NCI-H2171 treated with DMSO at 0.1 percent for 48 hours (cell line): ENCODE results near the gene LEMD2.
"Not testable (repeated sequence)": the region's sequence is repeated elsewhere in the genome, so short reads cannot be mapped to it uniquely, and the experiment has no call there.

Source experiments
- DNase-seq: peaks from one replicate; lab custom pipeline; 2025; lab: John Stamatoyannopoulos, UW

LEMD2 gene

DNA sequence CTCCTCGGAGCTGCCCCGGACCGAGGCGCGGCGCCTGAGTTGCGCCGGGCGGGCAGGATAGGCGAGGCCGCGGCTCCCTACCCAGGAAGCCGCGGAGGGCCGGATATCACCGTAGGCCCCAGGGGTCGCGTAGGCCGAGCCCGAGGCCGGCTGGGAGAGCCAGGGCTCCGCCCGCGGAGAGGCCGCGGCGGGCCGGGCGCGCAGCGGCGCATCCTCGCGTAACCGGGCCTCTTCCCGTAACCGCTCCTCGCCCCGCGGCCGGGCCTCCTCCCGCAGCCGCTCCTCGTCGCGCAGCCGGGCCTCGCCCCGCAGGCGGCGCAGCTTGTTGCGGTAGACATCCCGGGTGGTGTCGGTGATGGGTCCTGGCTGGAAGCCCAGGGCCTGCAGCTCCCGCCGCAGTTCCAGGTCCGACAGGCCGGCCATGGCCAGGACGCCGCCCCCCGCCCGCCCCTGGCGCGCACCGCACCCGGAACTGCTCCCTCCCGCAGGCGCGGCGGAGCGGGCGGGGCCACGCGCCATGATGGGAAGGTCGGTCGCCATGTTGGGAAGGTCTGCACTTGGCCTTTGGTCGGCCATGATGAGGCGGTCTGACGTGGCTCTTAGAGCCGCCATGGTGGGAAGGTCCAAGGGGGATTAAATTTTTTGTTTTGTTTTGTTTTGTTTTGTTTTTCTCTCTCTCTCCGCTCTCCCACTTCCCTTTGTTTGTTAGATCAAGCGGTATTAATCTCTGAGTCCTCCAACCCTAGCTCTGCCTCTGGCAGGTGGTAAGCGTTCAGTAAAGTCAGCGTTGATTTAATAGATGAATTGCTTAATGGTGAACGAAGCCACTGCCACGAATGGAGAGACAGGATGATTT lies at the start of gene LEMD2:
Gene LEMD2, minus strand, starts transcription at position 437 of the 856 bp plus-strand sequence. Its CDS starts 14 bp downstream, at position 423.
- DNase-seq = peak; percentile 90

DNA sequence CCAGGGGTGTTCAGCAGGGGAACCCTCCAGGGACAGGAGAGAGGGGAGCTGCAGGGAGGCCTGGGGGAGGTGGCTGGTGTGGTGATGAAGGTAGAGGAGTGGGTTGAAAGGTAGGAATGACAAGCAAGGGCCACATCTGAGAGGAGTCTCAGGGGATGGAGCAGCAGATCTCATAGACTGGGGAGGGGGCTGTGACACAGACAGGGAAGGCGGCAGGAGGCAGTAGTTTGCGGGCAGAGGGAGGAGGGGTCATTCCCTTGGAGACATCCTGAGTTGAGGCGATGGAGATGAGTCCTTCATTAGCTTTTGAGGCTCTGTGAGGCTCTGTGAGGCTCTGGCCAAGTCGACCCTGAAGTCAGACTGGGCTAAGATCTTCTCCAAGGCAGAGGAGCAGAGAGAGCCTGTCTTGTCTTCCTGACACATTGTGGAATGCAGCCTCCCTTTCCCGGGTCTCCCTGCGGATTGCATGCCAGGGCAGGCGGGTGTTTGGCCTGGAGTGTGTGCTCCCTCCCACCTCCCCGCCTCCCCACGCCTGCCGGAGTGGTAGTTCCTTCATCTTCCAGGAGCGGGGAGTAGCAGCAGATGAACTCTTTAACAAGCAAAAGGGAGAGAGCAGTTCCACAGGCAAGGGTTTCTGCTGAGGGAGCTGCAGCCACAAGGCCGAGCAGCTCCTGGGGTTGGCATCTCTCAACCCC lies 49.2 kb upstream of the LEMD2 start:
- peak; percentile 51 for DNase-seq

DNA sequence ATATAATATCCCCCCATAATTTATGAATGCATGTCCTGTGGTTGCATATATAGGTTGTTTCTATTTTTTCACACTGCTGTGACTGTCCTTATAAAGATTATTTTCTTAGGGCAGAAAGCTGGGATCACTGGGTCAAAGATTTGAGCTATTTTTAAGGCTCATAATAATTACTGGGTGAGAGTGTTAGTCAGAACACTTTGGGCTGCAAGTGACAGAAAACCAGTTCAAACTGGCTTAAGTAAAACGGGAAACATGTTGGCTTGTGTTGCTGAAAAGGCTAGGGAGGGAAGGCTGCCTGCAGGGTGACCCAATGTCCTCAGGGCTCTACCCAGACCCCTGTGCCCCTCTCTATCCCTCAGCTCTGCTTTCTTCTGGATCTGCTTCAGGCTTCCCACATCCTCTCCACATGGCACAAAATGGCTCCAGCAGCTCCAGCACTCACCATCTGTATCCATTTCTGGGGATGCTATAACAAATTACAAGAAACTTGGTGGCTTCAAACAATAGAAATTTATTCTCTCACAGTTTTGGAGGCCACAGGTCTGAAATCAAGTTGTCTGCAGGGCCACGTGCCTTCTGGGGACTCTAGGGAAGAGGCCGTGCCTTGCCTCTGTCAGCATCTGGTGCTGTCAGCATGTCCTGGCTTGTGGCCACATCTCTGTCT lies 48.0 kb upstream of the LEMD2 start:
- DNase-seq = peak; percentile 63

DNA sequence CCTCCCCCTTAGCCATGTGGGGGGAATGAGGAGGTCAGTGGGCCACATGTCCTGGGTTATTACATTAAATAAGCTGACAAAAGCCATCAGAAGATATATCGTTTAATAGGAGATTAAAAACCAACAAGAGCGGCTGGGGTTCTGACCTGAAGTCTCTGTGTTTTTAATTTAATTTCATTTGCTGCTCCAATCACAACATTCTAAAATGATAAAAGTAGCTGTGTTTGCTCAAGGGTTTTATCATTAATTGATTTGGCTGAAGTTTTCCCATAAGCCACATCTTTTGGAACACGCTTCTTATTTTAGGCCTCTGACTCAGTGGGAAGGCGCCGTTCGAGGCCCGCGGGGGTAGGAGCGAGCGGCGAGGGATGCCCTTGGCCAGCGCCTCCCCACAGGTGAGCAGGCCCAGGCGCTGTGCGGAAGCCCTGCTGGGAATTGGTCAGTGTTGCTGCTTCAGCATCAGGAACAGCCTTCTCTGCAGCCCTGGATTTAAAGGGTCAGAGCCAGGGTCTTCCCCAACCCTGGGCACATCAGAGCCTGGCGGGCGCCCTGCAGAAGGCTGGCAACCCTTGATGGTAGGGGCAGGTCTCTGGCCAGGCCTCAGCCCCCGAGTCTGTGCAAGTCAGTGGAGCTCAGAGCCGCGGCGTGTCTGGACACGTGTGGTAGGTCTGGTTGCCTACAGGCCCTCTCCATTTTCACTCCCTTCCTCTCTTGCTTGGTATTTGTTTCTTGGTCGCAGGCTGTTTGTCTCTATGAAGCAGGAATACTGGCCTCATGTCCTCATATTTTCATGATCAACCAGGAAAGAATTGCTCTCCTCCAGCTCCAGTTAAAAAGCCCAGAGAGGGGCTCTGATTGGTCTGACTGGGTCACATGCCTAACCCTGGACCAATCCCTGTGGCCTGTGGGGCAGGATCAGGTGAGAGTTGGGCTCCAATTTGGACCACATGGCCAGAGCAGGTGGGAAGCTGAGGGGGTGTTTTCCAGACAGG lies 45.8 kb upstream of the LEMD2 start:
- DNase-seq = no peak

GRCh38 chr6:33833599-33833998 lies 44.7 kb upstream of the LEMD2 start:
- DNase-seq = no peak

DNA sequence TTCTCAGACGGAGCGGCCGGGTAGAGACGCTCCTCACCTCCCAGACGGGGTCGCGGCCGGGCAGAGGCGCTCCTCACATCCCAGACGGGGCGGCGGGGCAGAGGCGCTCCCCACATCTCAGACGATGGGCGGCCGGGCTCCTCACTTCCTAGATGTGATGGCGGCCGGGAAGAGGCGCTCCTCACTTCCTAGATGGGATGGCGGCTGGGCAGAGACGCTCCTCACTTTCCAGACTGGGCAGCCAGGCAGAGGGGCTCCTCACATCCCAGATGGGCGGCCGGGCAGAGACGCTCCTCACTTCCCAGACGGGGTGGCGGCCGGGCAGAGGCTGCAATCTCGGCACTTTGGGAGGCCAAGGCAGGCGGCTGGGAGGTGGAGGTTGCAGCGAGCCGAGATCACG lies 43.9 kb upstream of the LEMD2 start:
- not testable (repeated sequence) for DNase-seq

DNA sequence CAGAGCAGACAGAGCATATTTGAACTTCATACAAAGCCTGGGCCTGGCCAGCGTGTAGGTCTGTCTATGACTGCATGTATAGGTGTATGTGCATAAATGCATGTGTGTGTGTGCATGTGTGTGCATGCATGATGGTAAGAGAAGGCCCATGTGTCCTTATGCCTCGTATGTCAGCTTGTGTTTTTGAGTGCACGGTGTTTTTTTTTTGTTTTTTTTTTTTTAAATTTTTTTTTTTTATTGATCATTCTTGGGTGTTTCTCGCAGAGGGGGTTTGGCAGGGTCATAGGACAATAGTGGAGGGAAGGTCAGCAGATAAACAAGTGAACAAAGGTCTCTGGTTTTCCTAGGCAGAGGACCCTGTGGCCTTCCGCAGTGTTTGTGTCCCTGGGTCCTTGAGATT lies 42.8 kb upstream of the LEMD2 start:
- DNase-seq = not testable (repeated sequence)

DNA sequence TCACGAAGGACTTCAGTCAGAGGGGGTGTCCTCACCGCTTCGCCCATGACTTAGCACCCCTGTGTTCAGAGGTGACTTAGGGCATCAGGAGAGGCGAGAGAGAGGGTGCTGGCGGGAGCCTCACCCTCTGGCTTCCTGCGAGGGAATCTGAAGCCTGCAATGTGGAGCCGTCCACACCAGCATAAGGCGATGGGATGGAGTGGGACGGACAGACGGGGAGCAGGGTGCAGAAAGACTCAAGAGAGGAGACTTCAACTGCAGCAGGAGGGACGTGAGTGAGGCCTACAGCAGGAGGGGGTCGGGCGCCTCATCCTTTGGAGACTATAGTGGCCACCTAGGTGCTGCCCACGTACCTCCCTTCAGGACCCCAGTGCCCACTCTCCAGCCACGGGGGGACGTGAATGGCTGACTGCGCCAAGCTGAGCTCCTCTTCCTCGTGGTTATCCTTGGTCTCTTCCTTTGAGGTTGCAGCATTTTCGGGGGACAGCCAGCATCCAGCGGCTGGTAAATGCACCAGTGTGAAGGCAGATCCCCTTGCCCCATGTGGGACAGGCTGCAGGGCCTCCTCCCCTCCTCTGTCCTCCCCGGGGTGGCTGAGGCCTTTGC lies 41.8 kb upstream of the LEMD2 start:
- no peak for DNase-seq

DNA sequence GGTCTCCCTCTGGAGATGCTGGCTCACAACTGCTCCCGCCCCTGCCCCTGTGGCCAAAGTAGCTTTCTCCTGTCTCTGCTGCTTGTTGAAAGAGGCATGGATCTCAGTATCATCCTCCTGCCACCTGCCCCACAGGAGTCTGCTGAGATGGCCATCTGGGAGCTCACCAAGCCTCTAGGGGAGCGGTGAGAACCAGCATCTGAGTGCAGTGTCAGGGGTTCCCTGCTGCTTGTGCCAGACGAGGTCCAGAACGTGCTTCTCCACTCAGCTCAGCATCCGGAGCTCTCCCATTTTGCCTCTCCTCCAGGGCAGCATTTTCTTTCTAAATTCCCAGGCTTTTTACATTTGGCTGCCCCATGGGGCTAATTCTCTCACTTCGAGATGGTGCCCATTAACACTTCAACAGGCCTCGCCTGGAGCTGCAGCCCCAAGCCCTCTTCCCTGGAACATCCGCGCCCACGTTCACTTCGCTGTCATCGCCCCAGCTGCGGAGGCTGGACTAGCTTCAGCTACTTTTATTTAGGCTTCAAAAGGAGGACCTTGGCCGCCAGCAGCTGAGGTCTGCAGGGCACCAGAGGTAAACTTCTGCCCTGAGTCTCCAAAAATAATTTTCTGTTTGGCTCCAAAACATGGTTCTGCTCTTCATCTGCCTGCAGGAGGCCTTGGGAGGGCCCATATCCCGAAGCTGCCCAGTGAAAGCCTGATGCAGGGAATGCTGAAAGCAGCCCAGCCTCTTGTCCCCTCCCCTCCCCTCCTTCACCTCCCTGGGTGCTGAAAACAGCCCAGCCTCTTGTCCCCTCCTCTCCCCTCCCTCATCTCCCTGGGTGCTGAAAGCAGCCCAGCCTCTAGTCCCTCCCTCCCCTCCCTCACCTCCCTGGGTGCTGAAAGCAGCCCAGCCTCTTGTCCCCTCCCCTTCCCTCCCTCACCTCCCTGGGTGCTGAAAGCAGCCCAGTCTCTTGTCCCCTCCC lies 40.1 kb upstream of the LEMD2 start:
- DNase-seq = peak; percentile 29

DNA sequence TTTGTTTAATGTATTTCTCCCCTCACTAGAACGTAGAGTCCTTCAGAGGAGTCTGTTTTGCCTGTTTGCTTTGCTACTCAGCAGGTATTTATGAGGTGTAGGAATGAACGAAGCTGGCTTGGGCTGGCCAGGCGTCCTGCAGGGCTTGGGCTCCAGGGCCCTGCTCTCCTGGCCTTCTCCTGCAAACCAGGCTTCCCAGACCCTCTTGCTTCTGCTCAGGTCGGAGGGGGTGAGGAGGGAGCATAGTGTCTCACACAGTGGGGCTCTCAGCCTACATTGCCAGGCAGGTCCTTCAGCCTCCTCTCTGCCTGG lies 39.5 kb upstream of the LEMD2 start:
- no peak for DNase-seq

DNA sequence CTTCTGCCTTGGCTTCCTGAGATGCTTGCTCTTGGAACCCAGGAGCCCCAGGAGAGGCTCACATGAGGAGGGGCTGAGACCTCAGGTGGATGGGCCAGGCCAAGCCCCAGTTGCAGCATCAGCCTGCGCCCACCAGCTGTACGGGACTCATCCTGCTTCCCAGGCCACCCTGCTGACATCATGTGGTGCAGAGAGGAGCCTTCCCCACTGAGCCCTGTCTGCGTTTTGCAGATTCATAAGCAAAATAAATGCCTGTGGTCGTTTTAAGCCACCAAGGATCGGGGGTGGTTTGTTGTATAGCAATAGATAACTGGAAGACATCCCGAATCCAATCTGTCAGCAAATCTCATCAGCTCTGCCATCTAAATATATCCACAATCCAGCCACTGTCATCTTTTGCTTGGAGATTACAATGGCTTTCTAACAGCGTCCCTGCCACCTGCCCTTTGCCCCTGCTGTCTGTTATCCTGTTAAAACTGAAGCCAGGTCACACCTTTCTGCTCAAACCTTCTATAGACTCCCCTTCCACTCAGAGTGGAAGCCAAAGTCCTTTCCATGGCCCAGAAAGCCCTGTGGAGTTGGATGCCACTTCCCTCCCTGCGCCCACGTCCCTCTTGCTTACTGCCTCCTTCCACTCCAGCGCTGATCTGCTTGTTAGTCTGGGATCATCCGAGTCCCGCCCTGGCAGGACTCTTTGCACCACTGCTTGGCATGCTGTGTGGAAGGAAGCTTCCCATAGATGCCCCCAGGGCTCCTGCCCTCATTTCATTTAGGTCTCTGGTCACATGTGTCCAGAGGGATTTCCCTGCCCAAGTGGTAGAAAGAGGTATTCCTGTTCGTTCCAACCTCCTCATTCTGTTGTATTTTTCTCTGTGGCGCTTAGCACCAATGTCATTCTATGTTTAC lies 38.9 kb upstream of the LEMD2 start:
- DNase-seq = no peak

GRCh38 chr6:33826537-33826936 lies 37.6 kb upstream of the LEMD2 start:
- DNase-seq = no peak

DNA sequence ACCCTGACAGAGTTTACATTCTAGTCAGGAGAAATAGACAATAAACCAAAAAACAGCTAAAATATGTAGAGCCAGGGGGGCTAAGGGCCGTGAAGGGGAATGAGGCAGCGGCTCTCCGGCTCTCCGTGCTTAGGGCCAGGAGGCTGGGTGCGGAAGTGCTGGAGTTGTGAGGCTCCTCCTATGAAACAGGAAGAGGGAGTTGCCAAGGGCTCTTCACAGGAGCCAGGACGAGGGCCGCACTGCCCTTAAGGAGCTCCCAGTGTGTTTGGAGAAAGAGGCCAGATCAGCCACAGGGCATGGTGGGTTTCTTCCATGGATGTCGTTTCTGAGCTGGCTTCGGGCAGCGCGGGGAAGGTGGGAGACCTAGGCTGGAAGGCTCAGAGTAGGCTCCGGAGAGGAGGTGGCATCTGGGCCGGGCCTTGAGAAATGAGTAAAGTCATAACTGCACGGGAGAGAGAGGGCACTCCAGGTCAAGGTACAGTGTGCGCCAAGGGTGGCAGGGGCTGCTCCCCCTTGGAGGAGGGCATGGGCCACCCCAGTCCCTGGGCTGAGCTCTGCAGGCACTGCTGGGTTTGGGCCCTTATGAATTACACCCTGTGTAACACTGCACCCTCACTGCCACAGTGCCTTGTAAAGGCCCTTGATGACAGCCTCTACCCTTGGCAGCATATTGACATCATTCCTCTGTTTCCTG lies 35.7 kb upstream of the LEMD2 start:
- DNase-seq = no peak

GRCh38 chr6:33823806-33824205 lies 34.9 kb upstream of the LEMD2 start:
- no peak for DNase-seq

DNA sequence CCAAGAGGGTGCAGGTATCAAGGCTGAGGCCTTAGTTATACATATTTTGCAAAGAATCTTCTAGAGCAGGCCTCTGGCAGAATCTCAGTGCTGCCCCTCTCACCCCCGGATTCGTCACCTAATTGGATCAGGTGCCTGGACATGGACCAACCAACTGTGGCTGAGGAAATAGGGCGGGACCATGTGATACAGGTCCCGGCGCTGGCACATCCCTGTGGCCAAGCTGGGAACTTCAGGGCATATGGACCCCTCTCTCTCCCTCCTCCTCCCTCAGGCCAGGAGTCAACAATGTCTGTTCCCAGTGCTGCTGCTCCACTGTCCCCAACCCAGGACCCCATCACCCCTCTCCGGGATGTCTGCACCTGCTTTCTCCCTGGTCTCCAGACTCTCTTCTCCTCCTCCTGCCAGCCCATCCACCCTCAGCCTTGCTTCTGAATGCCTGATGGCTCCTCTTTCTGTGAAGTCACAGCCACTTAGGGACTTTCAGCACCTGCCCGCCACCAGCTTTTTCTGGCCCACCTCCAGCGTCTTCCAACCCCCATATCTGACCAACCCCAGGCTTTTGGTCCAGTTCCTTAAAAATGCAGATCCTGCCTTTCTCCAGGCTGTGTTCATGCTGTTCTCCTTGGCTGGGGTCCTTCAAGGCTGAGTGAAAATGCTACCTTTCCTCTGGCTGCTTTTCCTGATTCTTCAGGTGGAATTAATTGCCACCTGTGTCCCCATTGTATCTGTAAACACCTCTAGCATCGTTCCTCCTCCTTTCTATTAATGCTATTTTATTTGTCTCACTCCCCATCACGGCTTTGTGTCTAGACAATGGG lies 33.9 kb upstream of the LEMD2 start:
- DNase-seq = peak; percentile 84

- no peak for DNase-seq
These were observed 32.0 kb upstream of the LEMD2 start for GRCh38 chr6:33820784-33821520.

DNA sequence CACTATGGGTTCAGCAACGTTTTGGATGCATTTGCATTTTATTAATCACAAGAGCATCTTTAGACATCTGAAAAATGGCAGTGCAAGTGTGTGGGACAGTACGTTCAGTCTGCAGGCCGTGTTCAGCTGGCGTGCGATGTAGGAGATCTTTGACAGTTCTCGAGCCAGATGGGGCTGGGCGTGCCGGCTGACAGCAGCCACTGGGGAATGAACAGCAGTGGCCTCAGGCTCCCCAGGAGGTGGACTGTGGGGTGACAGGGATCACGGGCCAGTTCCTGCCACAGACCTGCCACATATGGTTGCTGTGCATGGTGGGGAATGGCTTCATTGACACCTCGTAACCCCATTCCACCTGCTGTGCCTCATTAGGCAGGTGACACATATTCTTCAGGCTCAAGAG lies 31.3 kb upstream of the LEMD2 start:
- peak; percentile 84 for DNase-seq
